ENCODE results near the gene TASOR. TPM values are rescaled to one million over a fixed set of nuclear protein-coding genes. Genes with fewer than 3 reads are reported as not detected.

TASOR gene
- total RNA-seq, 1 experiment from 2014 or later, result 37.2 TPM

DNA sequence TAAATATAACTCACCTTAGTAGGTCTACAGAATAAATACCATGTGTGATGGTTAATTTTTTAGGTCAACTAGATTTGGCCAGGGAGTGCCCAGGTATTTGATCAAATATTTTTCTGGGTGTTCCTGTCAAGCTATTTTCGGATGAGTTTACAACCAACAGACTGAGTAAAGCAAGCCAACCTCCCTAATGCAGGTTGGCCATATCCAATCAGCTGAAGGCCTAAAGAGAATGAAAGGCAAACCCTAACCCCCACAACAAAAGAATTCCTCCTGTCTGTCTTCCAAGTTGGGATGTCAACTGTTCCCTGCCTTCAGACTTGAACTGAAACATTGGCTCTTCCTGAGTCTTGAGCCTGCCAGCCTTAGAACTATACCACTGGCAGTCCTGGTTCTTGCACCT is 28.6 kb downstream of the TASOR start:
- H2BK12ac ChIP-seq (ENCODE audit: insufficient read length, low read depth, low read length), result no peak overlapping the region
- H3K18ac ChIP-seq (ENCODE audit: insufficient read length, low read depth, low read length), result no peak overlapping the region
- H3K79me2 ChIP-seq (ENCODE audit: insufficient read depth, low read length), result no peaks in the 10 kb centered on the region
- H3K27me3 ChIP-seq (ENCODE audit: insufficient read depth, low read length), result no peaks in the 10 kb centered on the region
- H3K9ac ChIP-seq (ENCODE audit: extremely low read depth, insufficient read length, low read length), result no peak overlapping the region
- H3K27ac ChIP-seq (ENCODE audit: insufficient read length, low read depth, low read length), result no peak overlapping the region
- DNase-seq, result no peak
- H2BK15ac ChIP-seq (ENCODE audit: low read depth, low read length), result no peak overlapping the region
- H3K56ac ChIP-seq (ENCODE audit: insufficient read length, low read depth, low read length), result no peak overlapping the region
- no peak overlapping the region for H3K4ac ChIP-seq (ENCODE audit: low read depth, low read length)
- H3K79me1 ChIP-seq (ENCODE audit: insufficient read depth, low read depth, low read length, poor library complexity, severe bottlenecking), result no peaks in the 10 kb centered on the region
- no peak overlapping the region for H2BK120ac ChIP-seq (ENCODE audit: low read depth, low read length, poor library complexity, severe bottlenecking)
- H2BK5ac ChIP-seq (ENCODE audit: insufficient read length, low read length), result no peak overlapping the region
- H4K8ac ChIP-seq (replicated peaks; ENCODE audit: insufficient read length, low read depth, low read length), result no peak overlapping the region
- no peak overlapping the region for H2BK20ac ChIP-seq (ENCODE audit: low read depth, low read length, poor library complexity, severe bottlenecking)
- no peak overlapping the region for H4K5ac ChIP-seq (ENCODE audit: insufficient read length, low read depth, low read length)
- H3T11ph ChIP-seq (ENCODE audit: low read length), result no peak overlapping the region
- Mint-ChIP-seq H3K4me3 (no peak overlapping the region), H3K27ac (peak overlapping the region in 1 of 3 experiments; percentile 39; a peak in 1 of 7 replicates), H3K27me3 (ENCODE audit: low read depth) (no peaks in the 10 kb centered on the region), H3K36me3 (ENCODE audit: insufficient read depth in 1 of 3, low read depth in 3 of 3) (peaks cover 27 to 69% (median 68%) of the 10 kb centered on the region in 3 experiments; a peak in 6 of 7 replicates), H3K9me3 (no peaks in the 10 kb centered on the region), H3K4me1 (peaks cover 22 to 26% of the 10 kb centered on the region in 2 experiments)
- H2AK5ac ChIP-seq (ENCODE audit: insufficient read length, low read length), result no peak overlapping the region
- no CpG with 5 or more reads among the region's 1 CpG for WGBS (ENCODE audit: extremely low coverage, insufficient read length, low lambda C conversion rate)
- no peaks in the 10 kb centered on the region for H3K4me1 ChIP-seq (ENCODE audit: insufficient read depth, low read length)
- TF ChIP-seq, protein P1, sequence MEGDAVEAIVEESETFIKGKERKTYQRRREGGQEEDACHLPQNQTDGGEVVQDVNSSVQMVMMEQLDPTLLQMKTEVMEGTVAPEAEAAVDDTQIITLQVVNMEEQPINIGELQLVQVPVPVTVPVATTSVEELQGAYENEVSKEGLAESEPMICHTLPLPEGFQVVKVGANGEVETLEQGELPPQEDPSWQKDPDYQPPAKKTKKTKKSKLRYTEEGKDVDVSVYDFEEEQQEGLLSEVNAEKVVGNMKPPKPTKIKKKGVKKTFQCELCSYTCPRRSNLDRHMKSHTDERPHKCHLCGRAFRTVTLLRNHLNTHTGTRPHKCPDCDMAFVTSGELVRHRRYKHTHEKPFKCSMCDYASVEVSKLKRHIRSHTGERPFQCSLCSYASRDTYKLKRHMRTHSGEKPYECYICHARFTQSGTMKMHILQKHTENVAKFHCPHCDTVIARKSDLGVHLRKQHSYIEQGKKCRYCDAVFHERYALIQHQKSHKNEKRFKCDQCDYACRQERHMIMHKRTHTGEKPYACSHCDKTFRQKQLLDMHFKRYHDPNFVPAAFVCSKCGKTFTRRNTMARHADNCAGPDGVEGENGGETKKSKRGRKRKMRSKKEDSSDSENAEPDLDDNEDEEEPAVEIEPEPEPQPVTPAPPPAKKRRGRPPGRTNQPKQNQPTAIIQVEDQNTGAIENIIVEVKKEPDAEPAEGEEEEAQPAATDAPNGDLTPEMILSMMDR (conservative IDR thresholded peaks at IDR 0.05), result no peak
- no peaks in the 10 kb centered on the region for H3K23me2 ChIP-seq (ENCODE audit: insufficient read length, low read depth, low read length, poor library complexity, severe bottlenecking)
- H3K9me3 ChIP-seq (ENCODE audit: control insufficient read depth, low read depth, low read length), result no peaks in the 10 kb centered on the region
- H3K23ac ChIP-seq (ENCODE audit: insufficient read length, low read depth, low read length), result no peak overlapping the region
- no peak overlapping the region for H3K4me2 ChIP-seq (ENCODE audit: insufficient read depth, insufficient read length, low read length)
- no peak overlapping the region for H3K14ac ChIP-seq (ENCODE audit: insufficient read depth, low read length)
- H2AFZ ChIP-seq (ENCODE audit: low read length), result no peak overlapping the region
- H4K20me1 ChIP-seq (ENCODE audit: control insufficient read depth, insufficient read depth, insufficient read length), result no peaks in the 10 kb centered on the region
- H4K91ac ChIP-seq (ENCODE audit: insufficient read length, low read depth, low read length), result no peak overlapping the region

All from H9 (cell line).